Pancreas (tissue), 10 donors: Measurements from ENCODE around the gene EEF1AKMT2. TPM values are rescaled to one million over a fixed set of nuclear protein-coding genes. Genes with fewer than 3 reads are reported as not detected.

Experiments used
- ATAC-seq, 4 donors: fragments of 200-7000 bp; cut with Tn5 transposase; one replicate each; pipeline versions ENCODE4 v1.8.0 to v1.9.1; 2020; ENCODE audit warnings: mild to moderate bottlenecking in 4 of 4, moderate library complexity in 4 of 4
- DNase-seq, 6 donors: peaks; one replicate each; pipeline ENCODE4 v3.0.0-alpha.2; 2020
- FAIRE-seq: peaks from 2 replicates; lab custom pipeline; 2012; peaks lifted over from hg19 to GRCh38; lab: Jason Lieb, UNC
- H3K27ac ChIP-seq, 4 donors: fragments of 200-600 bp; sonication (generic); 1 replicate in 3 of 4; 2 replicates in 1 of 4; pipeline versions ENCODE4 v1.5.0 to v1.8.0; 2020
- H3K27me3 ChIP-seq, 4 donors: fragments of 200-600 bp; one replicate each; pipeline ENCODE4 v1.8.0; 2021
- H3K36me3 ChIP-seq, 3 donors: fragments of 200-600 bp; sonication (generic) in 1 of 3; one replicate each; pipeline versions ENCODE4 v1.5.0 to v1.8.0; 2020 to 2021
- H3K4me1 ChIP-seq, 3 donors: fragments of 200-600 bp; one replicate each; pipeline ENCODE4 v1.8.0; 2021
- H3K4me3 ChIP-seq, 4 donors: fragments of 200-600 bp; sonication (generic) in 2 of 4; one replicate each; pipeline versions ENCODE4 v1.5.0 to v1.8.0; 2020 to 2021
- H3K9me3 ChIP-seq, 4 donors: fragments of 200-600 bp; one replicate each; pipeline ENCODE4 v1.8.0; 2021
- WGBS, 2 donors: extraction: QIAGEN DNeasy Blood & Tissue Kit; methylation state at CpG; one replicate each; pipeline ENCODE4 v1.1.7; 2013; 5-methylcytosine and 5-hydroxymethylcytosine counted together
- intact Hi-C, 3 donors: fragments of 100-400 bp; cut with DNase I; formaldehyde crosslinking; loops; one replicate each; pipeline versions ENCODE4 v1.11.1 to v1.14.2; 2022
- polyA plus RNA-seq, 2 donors: library from polyadenylated mRNA; stranded (reverse); fragments of 200-250 nt; gene quantifications; one replicate each; pipeline ENCODE4 v1.2.3, GENCODE V29; 2013
- total RNA-seq, 6 donors: library from RNA; stranded (reverse); fragmentation: NEBNext Ultra II Directional in 4 of 6; extraction: Animal tissue kit (Norgen Biotek cat#: 25700) in 4 of 6; gene quantifications; one replicate each; pipeline versions ENCODE4 v1.2.1 to v1.2.4, GENCODE V29; 2021 to 2023
- TF ChIP-seq, protein P1 (sequence below), 4 donors: fragments of 200-600 bp; sonication (generic) in 3 of 4; IDR thresholded peaks; one replicate each; pipeline versions ENCODE4 v1.5.0 to v1.8.0; 2021; ENCODE audit warnings: antibody characterized with exemption in 4 of 4
- donor health status: healthy with polysubstance abuse.
- donor health status: DM: no; HTN: no; CAD: no; lungs with moderate emphysema.
- donor health status: DM: no; HTN: no; CAD: no.
- donor health status: control.
- donor health status: control.
- donor health status: Bipolar disorder and iron deficiency.
- donor health status: DM: yes; HTN: yes; CAD: no.
- donor health status: DM: no; HTN: no; CAD: no.
- donor health status: DM: no; HTN: no; CAD: no.
- donor health status: DM: yes; HTN: yes; CAD: no.

The EEF1AKMT2 gene
- total and polyA plus RNA-seq, 8 donors, result 5.7 to 11.9 (median 8.1) TPM

GRCh38 chr10:124741281-124741921 lies 50.3 kb downstream of the EEF1AKMT2 start:
- H3K9me3 ChIP-seq, result no peaks in the 10 kb centered on the region
- H3K27ac ChIP-seq, result peak overlapping the region in 3 of 4 donors; percentile 13 to 75 (median 73)
- intact Hi-C loops, result loop anchor here in 1 of 3 donors (5.0 kb wide), 1 partner anchor 204 kb away; no protein-coding TSS in a partner anchor
- TF ChIP-seq, protein P1, sequence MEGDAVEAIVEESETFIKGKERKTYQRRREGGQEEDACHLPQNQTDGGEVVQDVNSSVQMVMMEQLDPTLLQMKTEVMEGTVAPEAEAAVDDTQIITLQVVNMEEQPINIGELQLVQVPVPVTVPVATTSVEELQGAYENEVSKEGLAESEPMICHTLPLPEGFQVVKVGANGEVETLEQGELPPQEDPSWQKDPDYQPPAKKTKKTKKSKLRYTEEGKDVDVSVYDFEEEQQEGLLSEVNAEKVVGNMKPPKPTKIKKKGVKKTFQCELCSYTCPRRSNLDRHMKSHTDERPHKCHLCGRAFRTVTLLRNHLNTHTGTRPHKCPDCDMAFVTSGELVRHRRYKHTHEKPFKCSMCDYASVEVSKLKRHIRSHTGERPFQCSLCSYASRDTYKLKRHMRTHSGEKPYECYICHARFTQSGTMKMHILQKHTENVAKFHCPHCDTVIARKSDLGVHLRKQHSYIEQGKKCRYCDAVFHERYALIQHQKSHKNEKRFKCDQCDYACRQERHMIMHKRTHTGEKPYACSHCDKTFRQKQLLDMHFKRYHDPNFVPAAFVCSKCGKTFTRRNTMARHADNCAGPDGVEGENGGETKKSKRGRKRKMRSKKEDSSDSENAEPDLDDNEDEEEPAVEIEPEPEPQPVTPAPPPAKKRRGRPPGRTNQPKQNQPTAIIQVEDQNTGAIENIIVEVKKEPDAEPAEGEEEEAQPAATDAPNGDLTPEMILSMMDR (IDR thresholded peaks at IDR 0.05), result peak; percentile 67 to 70 (median 70)
- ATAC-seq, result peak; percentile 44 to 73 (median 58)
- DNase-seq, result peak; percentile 66 to 83 (median 70)
- H3K27me3 ChIP-seq, result no peaks in the 10 kb centered on the region
- no peak for FAIRE-seq
- 26 to 28% methylated on average over 13 of the region's 13 CpGs for WGBS, 2 donors
- no peaks in the 10 kb centered on the region for H3K36me3 ChIP-seq
- no peak overlapping the region for H3K4me3 ChIP-seq
- H3K4me1 ChIP-seq, result peaks cover 18 to 65% (median 37%) of the 10 kb centered on the region in 3 donors

- 33 to 38% methylated on average over 18 of the region's 18 CpGs for WGBS, 2 donors
- DNase-seq, result peak in 2 of 6 donors; percentile 25 to 44
- Histone ChIP-seq H3K4me1 (peaks cover 24 to 71% (median 40%) of the 10 kb centered on the region in 3 donors), H3K4me3 (peak overlapping the region in 1 of 4 donors; percentile 18), H3K36me3 (no peaks in the 10 kb centered on the region), H3K27ac (peak overlapping the region in 3 of 4 donors; percentile 13 to 75 (median 73)), H3K27me3 (no peaks in the 10 kb centered on the region), H3K9me3 (no peaks in the 10 kb centered on the region)
- ATAC-seq, result peak in 3 of 4 donors; percentile 1 to 5 (median 5)
- TF ChIP-seq, protein P1 (IDR thresholded peaks at IDR 0.05), result no peak
- intact Hi-C loops, result loop anchor here in 1 of 3 donors (5.0 kb wide), 1 partner anchor 203 kb away; no protein-coding TSS in a partner anchor
- no peak for FAIRE-seq
Observed at GRCh38 chr10:124740369-124741280, 51.1 kb downstream of the EEF1AKMT2 start.

DNA sequence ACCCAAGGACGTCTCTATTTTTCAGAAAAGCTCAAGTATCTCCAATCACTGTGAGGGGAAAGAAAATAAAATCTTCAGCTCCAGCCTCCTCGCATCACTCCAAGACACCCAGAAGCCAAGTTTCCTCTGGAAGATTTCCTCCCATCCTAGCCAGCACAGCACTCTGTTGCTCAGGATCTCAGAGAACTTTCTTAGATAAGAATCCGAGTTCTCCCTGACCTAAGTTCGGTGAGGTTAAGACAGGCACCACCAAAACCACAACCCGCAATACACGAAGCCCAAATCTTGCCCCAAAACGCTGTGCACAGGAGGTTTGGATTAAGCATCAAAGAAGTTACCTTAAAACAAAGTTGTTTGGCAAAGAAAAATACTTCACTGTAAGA lies 51.7 kb downstream of the EEF1AKMT2 start:
- Histone ChIP-seq H3K4me1 (peaks cover 24 to 67% (median 35%) of the 10 kb centered on the region in 3 donors), H3K9me3 (no peaks in the 10 kb centered on the region), H3K36me3 (no peaks in the 10 kb centered on the region), H3K27ac (peak overlapping the region in 3 of 4 donors; percentile 13 to 73 (median 33)), H3K4me3 (no peak overlapping the region), H3K27me3 (no peaks in the 10 kb centered on the region)
- intact Hi-C loops, result loop anchor here in 2 of 3 donors (5.0 to 10.0 kb wide), 2 partner anchors 195 to 203 kb away; no protein-coding TSS in a partner anchor
- TF ChIP-seq, protein P1 (IDR thresholded peaks at IDR 0.05), result no peak
- ATAC-seq, result no peak
- no peak for DNase-seq
- WGBS, 2 donors, result 53 to 55% methylated on average over 7 of the region's 7 CpGs
- FAIRE-seq, result no peak

GRCh38 chr10:124739119-124739921 lies 52.4 kb downstream of the EEF1AKMT2 start:
- peaks cover 24 to 64% (median 31%) of the 10 kb centered on the region in 3 donors for H3K4me1 ChIP-seq
- TF ChIP-seq, protein P1 (IDR thresholded peaks at IDR 0.05), result no peak
- H3K4me3 ChIP-seq, result no peak overlapping the region
- WGBS, 2 donors, result 67 to 69% methylated on average over 13 of the region's 13 CpGs
- DNase-seq (no peak), ATAC-seq (no peak), FAIRE-seq (no peak)
- peak overlapping the region in 2 of 4 donors; percentile 33 to 73 for H3K27ac ChIP-seq
- H3K27me3 ChIP-seq, result no peaks in the 10 kb centered on the region
- intact Hi-C loops, result loop anchor here in 1 of 3 donors (10.0 kb wide), 1 partner anchor 195 kb away; no protein-coding TSS in a partner anchor
- no peaks in the 10 kb centered on the region for H3K9me3 ChIP-seq
- H3K36me3 ChIP-seq, result no peaks in the 10 kb centered on the region
